SW480 (cell line): ENCODE data around the gene RTTN.
"Not testable (repeated sequence)": the region's sequence is repeated elsewhere in the genome, so short reads cannot be mapped to it uniquely, and the experiment has no call there.

Source experiments
- DNase-seq: peaks from one replicate; pipeline ENCODE4 v3.0.0-alpha.2; 2016; ENCODE audit warnings: low spot score

Gene RTTN

GRCh38 chr18:70154591-70155194, 50.8 kb downstream of the RTTN start:
- no peak for DNase-seq

- no peak for DNase-seq
These were observed 53.9 kb downstream of the RTTN start for GRCh38 chr18:70151614-70152013.

- DNase-seq = no peak
These were observed 55.7 kb downstream of the RTTN start for GRCh38 chr18:70149616-70150301.

- no peak for DNase-seq
These were observed 56.3 kb downstream of the RTTN start for GRCh38 chr18:70149156-70149555.

- DNase-seq = no peak
These were observed 57.2 kb downstream of the RTTN start for GRCh38 chr18:70148039-70148938.

GRCh38 chr18:70146174-70146573, 59.3 kb downstream of the RTTN start:
- DNase-seq = no peak

DNA sequence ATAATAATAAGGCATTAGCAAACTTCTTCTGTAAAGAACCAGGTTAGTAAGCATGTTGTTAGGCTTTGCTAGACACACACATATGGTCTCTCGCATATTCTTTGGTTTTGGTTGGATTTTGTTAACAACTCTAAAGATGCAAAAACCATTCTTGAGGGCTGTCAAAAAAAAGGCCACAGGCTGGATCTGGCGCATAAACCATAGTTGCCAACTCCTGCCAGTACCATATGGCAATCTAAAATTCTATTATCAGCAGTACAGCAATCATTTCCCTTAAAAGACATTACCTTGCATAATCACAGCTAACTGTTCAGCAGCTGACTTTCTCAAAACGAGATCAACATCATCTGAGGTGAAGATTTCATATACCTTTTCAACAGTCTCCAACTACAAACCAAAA, 63.5 kb downstream of the RTTN start:
- no peak for DNase-seq

DNA sequence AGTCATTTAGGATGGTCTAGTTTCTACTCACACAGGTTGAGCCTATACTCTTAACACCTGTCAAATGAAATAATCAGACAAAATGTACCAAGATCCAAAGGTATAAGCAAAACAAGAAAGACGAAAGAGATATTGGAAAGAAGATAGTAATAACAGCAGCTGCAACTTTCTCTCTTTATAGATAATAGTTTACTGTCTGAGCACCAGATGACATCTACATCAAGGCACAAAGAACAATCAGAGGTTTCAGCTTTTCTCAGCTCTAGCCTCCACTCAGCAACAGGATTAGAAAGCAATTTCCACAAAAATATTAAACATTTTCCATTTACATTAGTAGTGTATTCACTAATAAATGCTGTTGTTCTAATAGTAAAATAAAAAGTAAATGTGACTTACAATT, 66.3 kb downstream of the RTTN start:
- DNase-seq = no peak

DNA sequence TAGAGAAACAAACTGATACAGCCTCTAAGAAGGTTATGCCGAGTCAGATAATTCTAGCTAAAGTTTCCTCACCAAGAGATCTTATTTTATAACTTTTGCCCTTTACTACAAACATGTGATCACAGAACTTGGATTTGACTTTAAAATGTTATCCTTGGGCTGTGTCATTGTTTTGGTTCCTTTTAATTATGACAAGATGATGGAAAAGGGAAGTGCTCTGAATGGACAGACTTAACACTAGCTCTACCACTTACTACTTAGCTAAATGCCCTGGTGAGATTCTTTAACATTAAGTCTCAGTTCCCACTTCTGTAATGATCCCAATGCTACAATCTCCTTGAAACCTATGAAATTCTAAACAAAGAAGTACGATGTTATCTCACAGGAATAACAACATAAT, 69.9 kb downstream of the RTTN start:
- no peak for DNase-seq

DNA sequence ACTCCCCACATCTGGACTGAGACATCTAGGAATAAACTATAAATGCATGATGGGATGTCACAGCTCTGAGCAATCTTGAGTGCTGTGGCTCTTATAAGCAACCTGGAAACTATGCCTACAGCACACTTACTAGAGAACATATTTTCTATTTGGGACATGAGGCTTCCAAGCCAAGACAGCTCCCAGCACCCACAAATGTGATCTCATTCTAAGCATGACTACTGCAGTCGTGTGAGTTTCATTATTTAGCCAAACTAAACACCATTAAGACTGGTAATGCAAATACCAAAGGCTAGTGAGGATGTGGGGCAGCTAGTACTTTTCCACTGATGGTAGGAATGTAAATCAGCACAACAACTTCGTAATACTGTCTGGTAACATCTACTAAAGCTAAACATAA, 72.5 kb downstream of the RTTN start:
- DNase-seq = no peak

DNA sequence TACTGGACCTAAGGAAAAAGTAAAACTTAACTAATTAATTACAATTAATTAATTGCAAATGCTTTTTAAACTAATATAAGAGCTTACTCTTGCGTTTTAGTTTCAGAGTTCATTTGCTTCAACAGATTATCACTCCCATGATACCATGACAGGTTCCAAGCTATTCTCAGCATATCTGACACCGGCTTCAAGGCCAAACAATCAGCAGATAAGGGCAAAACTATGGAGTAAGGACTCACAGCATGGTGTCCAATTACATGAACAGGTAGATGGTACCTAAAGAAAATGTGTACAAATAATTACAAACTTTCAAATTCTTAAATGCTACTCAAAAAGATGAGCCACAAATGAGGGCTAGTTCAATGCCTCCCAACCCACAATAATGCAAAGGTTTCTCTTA, 77.2 kb downstream of the RTTN start:
- no peak for DNase-seq

GRCh38 chr18:70127359-70127758, 78.1 kb downstream of the RTTN start:
- no peak for DNase-seq

DNA sequence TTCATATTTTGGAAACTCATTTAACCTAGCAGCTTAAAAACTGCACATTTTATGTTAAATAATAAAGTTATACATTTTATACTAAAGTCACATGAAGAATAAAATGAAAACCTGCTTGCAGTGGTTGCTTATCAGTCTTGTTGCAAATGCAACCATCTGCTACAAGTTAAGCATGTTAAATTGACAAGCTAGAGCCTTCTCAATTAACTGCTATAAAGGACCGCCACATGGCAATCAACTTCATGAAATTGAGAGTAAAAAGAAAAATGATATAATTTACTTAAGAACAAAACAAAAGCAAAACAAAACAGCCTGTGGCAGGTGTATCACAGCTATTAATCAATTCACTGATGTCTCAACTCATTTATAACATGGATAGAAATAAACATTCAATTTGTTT, 78.7 kb downstream of the RTTN start:
- DNase-seq = no peak

DNA sequence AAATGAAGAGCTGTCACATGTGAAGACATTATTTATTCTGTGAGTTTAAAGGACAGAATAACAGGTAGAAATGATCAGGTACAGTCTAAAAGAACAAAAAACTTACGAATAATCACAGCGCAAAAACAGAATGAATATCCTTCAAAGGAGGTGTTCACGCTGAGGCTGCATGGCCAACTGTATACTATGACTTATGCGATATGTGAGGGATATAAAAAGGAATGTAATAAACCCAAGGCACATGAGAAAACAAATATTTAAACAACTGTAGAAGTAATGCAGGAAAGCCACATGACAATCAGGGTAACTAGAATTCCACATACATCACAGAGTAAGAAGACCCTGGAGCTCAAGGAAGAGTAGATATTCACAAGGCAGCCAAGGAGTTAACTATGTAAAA, 81.3 kb downstream of the RTTN start:
- no peak for DNase-seq

- no peak for DNase-seq
These were observed 83.6 kb downstream of the RTTN start for GRCh38 chr18:70121842-70122241.

GRCh38 chr18:70116949-70117348, 88.5 kb downstream of the RTTN start:
- DNase-seq = no peak

GRCh38 chr18:70113511-70113910, 92.0 kb downstream of the RTTN start:
- no peak for DNase-seq

DNA sequence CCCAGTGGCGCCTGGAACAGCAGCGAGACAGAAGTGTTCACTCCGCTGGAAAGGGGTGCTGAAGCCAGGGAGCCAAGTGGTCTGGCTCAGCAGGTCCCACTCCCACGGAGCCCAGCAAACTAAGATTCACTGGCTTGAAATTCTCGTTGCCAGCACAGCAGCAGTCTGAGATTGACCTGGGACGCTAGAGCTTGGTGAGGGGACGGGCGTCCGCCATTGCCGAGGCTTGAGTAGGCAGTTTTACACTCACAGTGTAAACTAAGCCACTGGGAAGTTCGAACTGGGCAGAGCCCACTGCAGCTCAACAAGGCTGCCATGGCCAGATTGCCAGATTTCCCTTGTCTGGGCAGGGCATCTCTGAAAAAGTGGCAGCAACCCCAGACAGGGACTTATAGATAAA, 94.8 kb downstream of the RTTN start:
- no peak for DNase-seq

DNA sequence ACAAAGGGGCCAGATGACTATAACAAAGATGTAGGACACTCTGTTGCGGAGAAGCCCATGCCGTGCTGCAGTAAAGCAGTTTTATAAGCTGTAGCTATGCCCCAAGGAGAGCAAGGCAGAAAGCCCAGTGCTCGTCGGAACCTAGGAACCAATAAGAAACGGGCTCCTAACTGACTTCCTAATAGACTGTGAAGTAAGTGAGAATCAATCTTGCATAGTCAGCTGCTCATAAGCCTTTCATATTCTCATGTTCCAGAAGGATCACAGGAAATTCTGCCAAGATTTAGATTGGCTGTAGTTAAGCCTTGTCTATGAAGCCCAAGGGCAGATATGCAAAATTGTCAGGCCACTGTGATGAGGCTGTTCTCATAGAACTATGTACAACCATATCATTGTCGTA, 98.4 kb downstream of the RTTN start:
- DNase-seq = no peak

- DNase-seq = not testable (repeated sequence)
These were observed 102.6 kb downstream of the RTTN start for GRCh38 chr18:70102854-70103253.

DNA sequence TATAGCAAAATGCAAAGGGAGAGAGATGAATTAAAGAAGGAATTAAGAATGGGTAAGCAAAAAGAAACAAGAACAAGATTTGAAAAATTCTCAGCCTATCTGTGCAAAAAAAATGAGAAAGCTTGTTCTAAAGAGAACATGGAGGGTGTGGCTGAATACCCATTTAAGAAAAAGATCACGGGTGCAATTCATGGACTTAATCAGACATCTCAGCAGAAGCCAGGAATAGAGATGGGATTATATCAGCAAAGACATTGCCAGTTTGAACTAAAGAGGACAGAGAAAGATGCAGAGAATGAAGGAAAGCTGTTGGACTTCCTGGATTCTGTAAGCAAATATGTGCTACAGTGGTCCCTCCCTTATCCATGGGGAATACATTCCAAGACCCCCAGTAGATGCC, 115.6 kb downstream of the RTTN start:
- no peak for DNase-seq

DNA sequence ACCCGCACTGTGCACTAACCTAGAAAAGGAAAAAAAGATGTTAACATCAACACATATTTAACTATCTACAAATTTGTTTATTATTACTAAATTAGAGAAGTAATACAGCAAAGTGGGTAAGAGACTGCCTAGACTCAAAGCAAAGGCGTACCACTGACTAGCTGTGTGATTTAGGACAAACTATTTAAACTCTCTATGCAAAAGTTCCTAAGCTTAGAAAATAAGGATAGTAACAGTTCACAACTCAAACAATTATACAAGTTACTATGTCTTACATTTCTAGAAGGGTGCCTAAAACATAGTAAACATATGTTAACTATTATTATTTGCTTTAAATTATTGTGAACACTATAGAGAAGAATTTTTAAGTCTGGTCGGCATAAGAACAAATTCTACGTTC, 119.4 kb downstream of the RTTN start:
- no peak for DNase-seq

GRCh38 chr18:70085641-70086040, 119.8 kb downstream of the RTTN start:
- no peak for DNase-seq
